Duodenal mucosa (tissue), 2 donors: ENCODE results near the gene FILIP1L.

Source experiments
- H3K27ac ChIP-seq: one replicate; pipeline ENCODE4 v1.7.0; 2013; ENCODE audit warnings: low read depth, low read length
- H3K27me3 ChIP-seq, 2 donors: one replicate each; pipeline ENCODE4 v1.7.0; 2013; ENCODE audit warnings: low read length in 2 of 2, control low read depth in 1 of 2; ENCODE audit not compliant: insufficient read depth in 2 of 2, control insufficient read depth in 1 of 2
- H3K36me3 ChIP-seq, 2 donors: one replicate each; pipeline ENCODE4 v1.7.0; 2013; ENCODE audit warnings: low read length in 2 of 2, control low read depth in 1 of 2; ENCODE audit not compliant: insufficient read depth in 2 of 2, control insufficient read depth in 1 of 2
- H3K4me1 ChIP-seq, 2 donors: one replicate each; pipeline ENCODE4 v1.7.0; 2013; ENCODE audit warnings: low read length in 2 of 2, control low read depth in 1 of 2; ENCODE audit not compliant: insufficient read depth in 2 of 2, control insufficient read depth in 1 of 2
- H3K4me3 ChIP-seq, 2 donors: one replicate each; pipeline ENCODE4 v1.7.0; 2013; ENCODE audit warnings: low read length in 2 of 2, low read depth in 1 of 2
- H3K9ac ChIP-seq, 2 donors: one replicate each; pipeline ENCODE4 v1.7.0; 2013; ENCODE audit warnings: low read length in 2 of 2, low read depth in 1 of 2
- H3K9me3 ChIP-seq, 2 donors: one replicate each; pipeline ENCODE4 v1.7.0; 2013; ENCODE audit warnings: low read length in 2 of 2, control low read depth in 1 of 2; ENCODE audit not compliant: control insufficient read depth in 1 of 2

Gene FILIP1L

GRCh38 chr3:99823723-99824711 lies 290.3 kb downstream of the FILIP1L start:
- Histone ChIP-seq H3K36me3 (no peaks in the 10 kb centered on the region), H3K9ac (no peak overlapping the region), H3K27me3 (no peaks in the 10 kb centered on the region), H3K4me3 (no peak overlapping the region), H3K27ac (no peak overlapping the region), H3K9me3 (no peaks in the 10 kb centered on the region), H3K4me1 (peaks cover 0 to under 1% of the 10 kb centered on the region in 2 donors)

GRCh38 chr3:99818818-99819217 lies 295.5 kb downstream of the FILIP1L start:
- Histone ChIP-seq H3K27me3 (no peaks in the 10 kb centered on the region), H3K27ac (no peak overlapping the region), H3K9me3 (no peaks in the 10 kb centered on the region), H3K36me3 (no peaks in the 10 kb centered on the region), H3K4me1 (peaks cover 13 to 16% of the 10 kb centered on the region in 2 donors), H3K9ac (no peak overlapping the region), H3K4me3 (no peak overlapping the region)

- Histone ChIP-seq H3K36me3 (no peaks in the 10 kb centered on the region), H3K27ac (peak within 1 kb of the TSS; percentile 73), H3K4me1 (peaks cover 13 to 16% of the 10 kb centered on the region in 2 donors), H3K9ac (peak within 1 kb of the TSS; percentile 70 to 91), H3K9me3 (no peaks in the 10 kb centered on the region), H3K4me3 (peak within 1 kb of the TSS; percentile 80 to 99), H3K27me3 (no peaks in the 10 kb centered on the region)
Measured at GRCh38 chr3:99817437-99818240, 296.7 kb downstream of the FILIP1L start, which contains the start of gene CMSS1. Gene CMSS1, plus strand, starts transcription at chr3:99817862.

GRCh38 chr3:99817047-99817436 lies 297.3 kb downstream of the FILIP1L start:
- Histone ChIP-seq H3K9me3 (no peaks in the 10 kb centered on the region), H3K9ac (peak overlapping the region; percentile 70 to 91), H3K4me1 (peaks cover 13 to 16% of the 10 kb centered on the region in 2 donors), H3K27me3 (no peaks in the 10 kb centered on the region), H3K27ac (no peak overlapping the region), H3K4me3 (peak overlapping the region; percentile 80 to 99), H3K36me3 (no peaks in the 10 kb centered on the region)

GRCh38 chr3:99810403-99810802 lies 303.9 kb downstream of the FILIP1L start:
- Histone ChIP-seq H3K9me3 (peaks cover 2 to 4% of the 10 kb centered on the region in 2 donors), H3K4me1 (no peaks in the 10 kb centered on the region), H3K27ac (no peak overlapping the region), H3K27me3 (no peaks in the 10 kb centered on the region), H3K36me3 (no peaks in the 10 kb centered on the region), H3K4me3 (no peak overlapping the region), H3K9ac (no peak overlapping the region)

GRCh38 chr3:99809565-99809964 lies 304.7 kb downstream of the FILIP1L start:
- Histone ChIP-seq H3K27ac (no peak overlapping the region), H3K36me3 (no peaks in the 10 kb centered on the region), H3K9me3 (peaks cover 9 to 13% of the 10 kb centered on the region in 2 donors), H3K4me1 (no peaks in the 10 kb centered on the region), H3K4me3 (no peak overlapping the region), H3K9ac (no peak overlapping the region), H3K27me3 (no peaks in the 10 kb centered on the region)

- H3K27ac ChIP-seq: no peak overlapping the region
- no peak overlapping the region for H3K9ac ChIP-seq
- no peaks in the 10 kb centered on the region for H3K27me3 ChIP-seq
- no peak overlapping the region for H3K4me3 ChIP-seq
- H3K4me1 ChIP-seq: no peaks in the 10 kb centered on the region
- H3K36me3 ChIP-seq: no peaks in the 10 kb centered on the region
- peaks cover 9 to 18% of the 10 kb centered on the region in 2 donors for H3K9me3 ChIP-seq
Measured at GRCh38 chr3:99808163-99808794, 306.0 kb downstream of the FILIP1L start.

- Histone ChIP-seq H3K4me3 (no peak overlapping the region), H3K4me1 (no peaks in the 10 kb centered on the region), H3K36me3 (no peaks in the 10 kb centered on the region), H3K9me3 (peaks cover 9 to 18% of the 10 kb centered on the region in 2 donors), H3K9ac (no peak overlapping the region), H3K27ac (no peak overlapping the region), H3K27me3 (no peaks in the 10 kb centered on the region)
Measured at GRCh38 chr3:99805160-99805559, 309.1 kb downstream of the FILIP1L start.

- H3K4me3 ChIP-seq: no peak overlapping the region
- H3K27me3 ChIP-seq: no peaks in the 10 kb centered on the region
- H3K9ac ChIP-seq: no peak overlapping the region
- H3K4me1 ChIP-seq: no peaks in the 10 kb centered on the region
- peaks cover 9 to 18% of the 10 kb centered on the region in 2 donors for H3K9me3 ChIP-seq
- no peak overlapping the region for H3K27ac ChIP-seq
- no peaks in the 10 kb centered on the region for H3K36me3 ChIP-seq
Measured at GRCh38 chr3:99803297-99803696, 311.0 kb downstream of the FILIP1L start.
